DND-41 (cell line): ENCODE measurements around the gene SEC14L5.

Source experiments
- EZH2 ChIP-seq: IDR thresholded peaks from 3 replicates; pipeline ENCODE4 v1.6.1; 2012; ENCODE audit warnings: borderline replicate concordance, low read depth, mild to moderate bottlenecking, moderate library complexity, low read length, inconsistent platforms; ENCODE audit not compliant: severe bottlenecking
- TF ChIP-seq, protein P1 (sequence below): IDR thresholded peaks from 2 replicates; pipeline ENCODE4 v1.5.1; 2012; ENCODE audit warnings: borderline replicate concordance, low read length, moderate library complexity, mild to moderate bottlenecking; ENCODE audit not compliant: poor library complexity, severe bottlenecking; ENCODE audit errors: extremely low read depth

DNA sequence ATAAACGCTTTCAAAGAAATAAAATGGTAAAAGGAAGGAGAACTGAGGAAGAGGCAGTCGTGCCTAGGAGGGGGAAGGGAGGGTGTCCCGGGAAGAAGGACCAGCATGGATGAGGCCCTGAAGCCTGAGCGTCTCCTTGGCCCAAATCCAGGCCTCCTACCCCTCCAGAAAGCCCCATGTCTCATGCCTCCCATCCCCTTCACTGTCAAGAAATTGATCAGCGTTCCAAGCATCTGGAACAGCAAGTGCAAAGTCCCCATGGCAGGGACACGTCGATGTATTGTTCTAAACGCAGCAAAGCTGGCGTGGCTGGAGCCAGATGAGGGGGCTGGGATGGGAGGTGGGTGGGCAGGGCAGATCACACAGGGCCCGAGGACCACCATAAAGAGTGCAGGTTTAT, 22.6 kb downstream of the SEC14L5 start:
- TF ChIP-seq, protein P1, sequence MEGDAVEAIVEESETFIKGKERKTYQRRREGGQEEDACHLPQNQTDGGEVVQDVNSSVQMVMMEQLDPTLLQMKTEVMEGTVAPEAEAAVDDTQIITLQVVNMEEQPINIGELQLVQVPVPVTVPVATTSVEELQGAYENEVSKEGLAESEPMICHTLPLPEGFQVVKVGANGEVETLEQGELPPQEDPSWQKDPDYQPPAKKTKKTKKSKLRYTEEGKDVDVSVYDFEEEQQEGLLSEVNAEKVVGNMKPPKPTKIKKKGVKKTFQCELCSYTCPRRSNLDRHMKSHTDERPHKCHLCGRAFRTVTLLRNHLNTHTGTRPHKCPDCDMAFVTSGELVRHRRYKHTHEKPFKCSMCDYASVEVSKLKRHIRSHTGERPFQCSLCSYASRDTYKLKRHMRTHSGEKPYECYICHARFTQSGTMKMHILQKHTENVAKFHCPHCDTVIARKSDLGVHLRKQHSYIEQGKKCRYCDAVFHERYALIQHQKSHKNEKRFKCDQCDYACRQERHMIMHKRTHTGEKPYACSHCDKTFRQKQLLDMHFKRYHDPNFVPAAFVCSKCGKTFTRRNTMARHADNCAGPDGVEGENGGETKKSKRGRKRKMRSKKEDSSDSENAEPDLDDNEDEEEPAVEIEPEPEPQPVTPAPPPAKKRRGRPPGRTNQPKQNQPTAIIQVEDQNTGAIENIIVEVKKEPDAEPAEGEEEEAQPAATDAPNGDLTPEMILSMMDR = no peak
- no peak for TF ChIP-seq EZH2
